ENCODE measurements around the gene STX1B.

GRCh38 chr16:30948667-30949649, 61.5 kb downstream of the STX1B start, which contains the start of gene ORAI3:
- TF ChIP-seq CTCF (IDR thresholded peaks at IDR 0.05; ENCODE audit: low read depth, low read length, missing input control) (no peak), ZBTB33 (IDR thresholded peaks at IDR 0.05) (no peak), ATF3 (IDR thresholded peaks at IDR 0.05) (no peak), YY1 (IDR thresholded peaks at IDR 0.05) (peak; percentile 24), MAX (IDR thresholded peaks at IDR 0.05) (no peak), NR2F2 (IDR thresholded peaks at IDR 0.05) (no peak), TAF1 (conservative IDR thresholded peaks at IDR 0.05) (peak; percentile 75), EGR1 (IDR thresholded peaks at IDR 0.05; ENCODE audit: low read depth in 2 of 2) (peak in 1 of 2 donors; percentile 30), REST (IDR thresholded peaks at IDR 0.05) (peak; percentile 57), RAD21 (IDR thresholded peaks at IDR 0.05) (no peak), GABPA (IDR thresholded peaks at IDR 0.05 in 1 of 2, conservative IDR thresholded peaks at IDR 0.05 in 1 of 2) (peak in 1 of 2 donors; percentile 18), JUND (IDR thresholded peaks at IDR 0.05) (no peak), SP1 (IDR thresholded peaks at IDR 0.05) (peak; percentile 12), FOXA1 (IDR thresholded peaks at IDR 0.05) (no peak)
